IMR-90 (cell line): ENCODE data around the gene ROGDI. TPM values are rescaled to one million over a fixed set of nuclear protein-coding genes. Genes with fewer than 3 reads are reported as not detected.
A peak's percentile ranks its signal among the peaks of the same experiment; 100 is the strongest.
"Not testable (repeated sequence)": the region's sequence is repeated elsewhere in the genome, so short reads cannot be mapped to it uniquely, and the experiment has no call there.

Source experiments
- ATAC-seq: fragments of 200-7000 bp; cut with Tn5 transposase; 2 replicates; pipeline ENCODE4 v1.9.1; 2020; ENCODE audit warnings: low read depth, mild to moderate bottlenecking, moderate library complexity
- BruUV-seq: library from RNA; stranded (reverse); fragments of 400-500 nt; replicated peaks from 2 replicates; lab custom pipeline; 2021; lab: Mats Ljungman, UMichigan
- CTCF ChIA-PET: fragments of 300-600 bp; formaldehyde crosslinking; extraction: SDS; loops from one replicate; lab custom pipeline; 2021; ENCODE audit warnings: antibody characterized with exemption; lab: Yijun Ruan, JAX
- POLR2A ChIA-PET: fragments of 300-600 bp; sonication (Branson Sonifier 250); formaldehyde crosslinking; loops from one replicate; lab custom pipeline; 2022; ENCODE audit warnings: antibody characterized with exemption; ENCODE audit not compliant: unreplicated experiment; lab: Charles Lee
- DNase-seq: peaks from one replicate; pipeline ENCODE4 v3.0.0; 2013
- H2AFZ ChIP-seq: replicated peaks from 2 replicates; pipeline ENCODE3; 2013; ENCODE audit warnings: low read length, mild to moderate bottlenecking; ENCODE audit not compliant: poor library complexity
- H2AK5ac ChIP-seq: 2 replicates; pipeline ENCODE4 v1.6.1; 2013; ENCODE audit warnings: low read depth, low read length, inconsistent platforms
- H2AK9ac ChIP-seq: replicated peaks from 2 replicates; pipeline ENCODE3; 2013; ENCODE audit warnings: mild to moderate bottlenecking, low read depth, low read length, moderate library complexity; ENCODE audit not compliant: poor library complexity
- H2BK120ac ChIP-seq: 2 replicates; pipeline ENCODE4 v1.6.1; 2013; ENCODE audit warnings: low read depth, low read length, inconsistent platforms
- H2BK15ac ChIP-seq: 3 replicates; pipeline ENCODE4 v1.6.1; 2013; ENCODE audit warnings: low read depth, low read length, inconsistent platforms
- H2BK20ac ChIP-seq: 2 replicates; pipeline ENCODE4 v1.6.1; 2013; ENCODE audit warnings: low read depth, mild to moderate bottlenecking, inconsistent platforms, low read length, moderate library complexity
- H2BK5ac ChIP-seq: 2 replicates; pipeline ENCODE4 v1.6.1; 2013; ENCODE audit warnings: mild to moderate bottlenecking, low read depth, low read length, inconsistent platforms; ENCODE audit not compliant: poor library complexity, severe bottlenecking
- H3K14ac ChIP-seq: replicated peaks from 2 replicates; pipeline ENCODE4 v1.6.1; 2013; ENCODE audit warnings: low read depth, low read length, inconsistent platforms
- H3K18ac ChIP-seq: 2 replicates; pipeline ENCODE4 v1.6.1; 2013; ENCODE audit warnings: low read depth, low read length, control low read depth
- H3K23ac ChIP-seq: 2 replicates; pipeline ENCODE4 v1.6.1; 2013; ENCODE audit warnings: low read depth, low read length, inconsistent platforms
- H3K27ac ChIP-seq: 2 replicates; pipeline ENCODE4 v1.5.1; 2013; ENCODE audit warnings: mild to moderate bottlenecking, control low read depth, low read length; ENCODE audit not compliant: insufficient read depth
- H3K27me3 ChIP-seq: 2 replicates; pipeline ENCODE4 v1.6.1; 2013; ENCODE audit warnings: low read length; ENCODE audit not compliant: control insufficient read depth, insufficient read depth
- H3K36me3 ChIP-seq: 2 replicates; pipeline ENCODE4 v1.6.1; 2013; ENCODE audit warnings: low read length, mixed read lengths; ENCODE audit not compliant: control insufficient read depth, insufficient read depth
- H3K4ac ChIP-seq: 2 replicates; pipeline ENCODE4 v1.6.1; 2013; ENCODE audit warnings: low read depth, low read length, inconsistent platforms
- H3K4me1 ChIP-seq: 2 replicates; pipeline ENCODE4 v1.6.1; 2013; ENCODE audit warnings: low read length, mixed read lengths; ENCODE audit not compliant: control insufficient read depth, insufficient read depth
- H3K4me2 ChIP-seq: 2 replicates; pipeline ENCODE4 v1.6.1; 2013; ENCODE audit warnings: low read depth, mild to moderate bottlenecking, control low read depth, low read length, moderate library complexity
- H3K4me3 ChIP-seq: 2 replicates; pipeline ENCODE4 v1.5.1; 2013; ENCODE audit warnings: low read depth, mild to moderate bottlenecking, control low read depth, low read length, moderate library complexity; ENCODE audit not compliant: insufficient read depth
- H3K56ac ChIP-seq: 2 replicates; pipeline ENCODE4 v1.6.1; 2013; ENCODE audit warnings: low read length, inconsistent platforms; ENCODE audit not compliant: insufficient read depth; ENCODE audit errors: extremely low read depth
- H3K79me1 ChIP-seq, 2 experiments: 2 replicates each; pipeline ENCODE4 v1.6.1; 2013; ENCODE audit warnings: low read length in 2 of 2, inconsistent platforms in 1 of 2, low read depth in 1 of 2
- H3K9ac ChIP-seq: 2 replicates; pipeline ENCODE4 v1.6.1; 2013; ENCODE audit warnings: low read depth, low read length, control low read depth
- H3K9me1 ChIP-seq: 2 replicates; pipeline ENCODE4 v1.6.1; 2013; ENCODE audit warnings: low read length, inconsistent platforms; ENCODE audit not compliant: insufficient read depth
- H3K9me3 ChIP-seq: 2 replicates; pipeline ENCODE4 v1.6.1; 2013; ENCODE audit warnings: low read length; ENCODE audit not compliant: control insufficient read depth, insufficient read depth
- H4K20me1 ChIP-seq: 2 replicates; pipeline ENCODE4 v1.6.1; 2013; ENCODE audit warnings: low read length, inconsistent platforms; ENCODE audit not compliant: insufficient read depth
- H4K5ac ChIP-seq: 2 replicates; pipeline ENCODE4 v1.6.1; 2013; ENCODE audit warnings: mild to moderate bottlenecking, low read depth, low read length, control low read depth
- H4K8ac ChIP-seq, 2 experiments: 2 replicates each; pipeline ENCODE4 v1.6.1; 2013; ENCODE audit warnings: low read depth in 2 of 2, low read length in 2 of 2, control low read depth in 1 of 2, inconsistent platforms in 1 of 2
- H4K91ac ChIP-seq: 2 replicates; pipeline ENCODE4 v1.6.1; 2013; ENCODE audit warnings: low read depth, low read length, inconsistent platforms; ENCODE audit not compliant: insufficient read depth
- WGBS, 2 experiments: methylation state at CpG; one replicate each; pipeline versions ENCODE4 v1.1.5 to v1.1.7; 2013; ENCODE audit warnings: missing lambda C conversion rate in 2 of 2; ENCODE audit not compliant: insufficient read length in 1 of 2; ENCODE audit errors: extremely low coverage in 2 of 2; 5-methylcytosine and 5-hydroxymethylcytosine counted together
- dilution Hi-C: fragments of 300-500 bp; cut with HindIII; formaldehyde crosslinking; loops from one replicate; pipeline ENCODE4 v1.14.3; 2018; ENCODE audit warnings: low sequenced_read_pairs; ENCODE audit not compliant: unreplicated experiment
- in situ Hi-C: fragments of 300-500 bp; cut with MboI; formaldehyde crosslinking; loops from 3 replicates; pipeline ENCODE4 v1.14.3; 2019; ENCODE audit warnings: low sequenced_read_pairs, inconsistent platforms, mixed read lengths
- intact Hi-C: fragments of 100-400 bp; cut with micrococcal nuclease; formaldehyde crosslinking; loops from 2 replicates; pipeline ENCODE4 v1.10.0; 2022
- polyA plus RNA-seq, 3 experiments: library from polyadenylated mRNA; depleted of rRNA; stranded (reverse); fragments of >200 nt; gene quantifications; 2 replicates each; pipeline ENCODE4 v1.2.3, GENCODE V29; 2012; ENCODE audit warnings: low replicate concordance in 1 of 3
- total RNA-seq: library from RNA; depleted of rRNA; stranded (reverse); fragments of >200 nt; gene quantifications from 2 replicates; pipeline ENCODE4 v1.2.3, GENCODE V29; 2012

The ROGDI gene
- total and polyA plus RNA-seq, 2 of the 4 experiments (the other 2 are of a cell fraction) = 13.6 to 27.1 TPM

GRCh38 chr16:4784444-4784987 is 17.9 kb downstream of the ROGDI start:
- H2BK5ac ChIP-seq, POLR2A ChIA-PET, H3K27ac ChIP-seq, H2AK5ac ChIP-seq, H3K9me3 ChIP-seq, ATAC-seq, H4K91ac ChIP-seq, H3K27me3 ChIP-seq, H4K5ac ChIP-seq, DNase-seq, dilution Hi-C loops, H2BK120ac ChIP-seq, H3K18ac ChIP-seq, H3K36me3 ChIP-seq, H3K4me2 ChIP-seq, H3K56ac ChIP-seq, CTCF ChIA-PET, H2AK9ac ChIP-seq, H3K79me1 ChIP-seq, in situ Hi-C loops, BruUV-seq, H4K8ac ChIP-seq, H3K9ac ChIP-seq, H2BK15ac ChIP-seq, H3K4me3 ChIP-seq, H3K4me1 ChIP-seq, H2BK20ac ChIP-seq, H3K9me1 ChIP-seq, H3K4ac ChIP-seq, intact Hi-C loops, H3K14ac ChIP-seq, H3K23ac ChIP-seq, H4K20me1 ChIP-seq: not testable (repeated sequence)
- 82% methylated on average over 6 of the region's 14 CpGs; no CpG with 5 or more reads in 1 of the 2 experiments for WGBS, 2 experiments
- H2AFZ ChIP-seq = peak overlapping the region; percentile 14
